G401 (cell line): ENCODE measurements around the gene TRMT2A. TPM values are rescaled to one million over a fixed set of nuclear protein-coding genes. Genes with fewer than 3 reads are reported as not detected.
A peak's percentile ranks its signal among the peaks of the same experiment; 100 is the strongest.

Source experiments
- DNase-seq: peaks from one replicate; pipeline ENCODE4 v3.0.0-alpha.2; 2015; ENCODE audit warnings: low spot score
- in situ Hi-C: cut with HindIII; loops from 2 replicates; pipeline ENCODE4 v1.10.0; 2016; ENCODE audit warnings: low sequenced_read_pairs, mixed read lengths
- total RNA-seq: library from RNA; depleted of rRNA; stranded (reverse); fragments of >200 nt; shearing (Covaris generic); gene quantifications from 2 replicates; pipeline ENCODE4 v1.2.3, GENCODE V29; 2014

The TRMT2A gene
- total RNA-seq, 1 experiment from 2014 or later, result 55.8 TPM

- in situ Hi-C loops, result no loop called here
- DNase-seq, result no peak
Observed at GRCh38 chr22:20150381-20151275, 33.6 kb upstream of the TRMT2A start, which contains the start of gene CCDC188. Gene CCDC188, minus strand, starts transcription at chr22:20151055. Its CDS starts 69 bp downstream, at chr22:20150986.

GRCh38 chr22:20149257-20150250, 32.5 kb upstream of the TRMT2A start:
- in situ Hi-C loops, result no loop called here
- DNase-seq, result no peak

GRCh38 chr22:20148414-20148813, 31.4 kb upstream of the TRMT2A start:
- DNase-seq, result no peak
- in situ Hi-C loops, result no loop called here

- no peak for DNase-seq
- in situ Hi-C loops, result no loop called here
Observed at GRCh38 chr22:20147237-20147988, 30.4 kb upstream of the TRMT2A start.

GRCh38 chr22:20146777-20147176, 29.8 kb upstream of the TRMT2A start:
- in situ Hi-C loops, result no loop called here
- DNase-seq, result no peak

GRCh38 chr22:20145832-20146223, 28.8 kb upstream of the TRMT2A start:
- in situ Hi-C loops, result no loop called here
- no peak for DNase-seq

GRCh38 chr22:20145206-20145831, 28.3 kb upstream of the TRMT2A start:
- in situ Hi-C loops, result no loop called here
- DNase-seq, result no peak

- in situ Hi-C loops, result no loop called here
- peak; percentile 79 for DNase-seq
Observed at GRCh38 chr22:20143883-20144665, 27.0 kb upstream of the TRMT2A start.

- no peak for DNase-seq
- in situ Hi-C loops, result no loop called here
Observed at GRCh38 chr22:20142711-20143621, 25.9 kb upstream of the TRMT2A start.

GRCh38 chr22:20141186-20142077, 24.4 kb upstream of the TRMT2A start:
- no peak for DNase-seq
- in situ Hi-C loops, result no loop called here

- in situ Hi-C loops, result no loop called here
- no peak for DNase-seq
Observed at GRCh38 chr22:20140521-20140964, 23.5 kb upstream of the TRMT2A start.

- no peak for DNase-seq
- in situ Hi-C loops, result no loop called here
Observed at GRCh38 chr22:20140107-20140445, 23.1 kb upstream of the TRMT2A start.

GRCh38 chr22:20139391-20140106, 22.5 kb upstream of the TRMT2A start:
- in situ Hi-C loops, result no loop called here
- no peak for DNase-seq

- in situ Hi-C loops, result no loop called here
- no peak for DNase-seq
Observed at GRCh38 chr22:20138868-20139267, 21.8 kb upstream of the TRMT2A start.

- in situ Hi-C loops, result no loop called here
- peak; percentile 48 for DNase-seq
Observed at GRCh38 chr22:20138417-20138738, 21.4 kb upstream of the TRMT2A start.
